Stimulated activated CD4-positive, alpha-beta T cell treated with anti-CD3 and anti-CD28 coated beads, Interleukin-15, amount 100 ng/mL, for 48 hours (primary cell): ENCODE results near the gene LSM6.

Source experiments
- DNase-seq, 2 donors: peaks; one replicate each; pipeline ENCODE4 v3.0.0-alpha.2; 2020; ENCODE audit warnings: low read depth in 2 of 2

The LSM6 gene

GRCh38 chr4:146175541-146176453 lies at the start of gene LSM6:
Gene LSM6, plus strand, starts transcription at chr4:146175718. Its CDS starts 7,204 bp downstream, at chr4:146182922.
- peak; percentile 72 to 77 for DNase-seq

- DNase-seq: peak; percentile 45
These were observed 43.1 kb upstream of the LSM6 start for GRCh38 chr4:146132445-146132844.

- DNase-seq: no peak
These were observed 40.6 kb upstream of the LSM6 start for GRCh38 chr4:146134761-146135445.

- DNase-seq: no peak
These were observed 39.6 kb upstream of the LSM6 start for GRCh38 chr4:146135941-146136340.

GRCh38 chr4:146142768-146143167 lies 32.8 kb upstream of the LSM6 start:
- no peak for DNase-seq

GRCh38 chr4:146143888-146144287 lies 31.6 kb upstream of the LSM6 start:
- DNase-seq: no peak

- no peak for DNase-seq
These were observed 28.6 kb upstream of the LSM6 start for GRCh38 chr4:146146918-146147317.

- DNase-seq: no peak
These were observed 27.5 kb upstream of the LSM6 start for GRCh38 chr4:146148021-146148420.

- no peak for DNase-seq
These were observed 21.5 kb upstream of the LSM6 start for GRCh38 chr4:146154057-146154456.

GRCh38 chr4:146155152-146155724 lies 20.3 kb upstream of the LSM6 start:
- DNase-seq: no peak

GRCh38 chr4:146158036-146158745 lies 17.3 kb upstream of the LSM6 start:
- DNase-seq: no peak

- no peak for DNase-seq
These were observed 16.0 kb upstream of the LSM6 start for GRCh38 chr4:146159384-146160058.

- no peak for DNase-seq
These were observed 14.3 kb upstream of the LSM6 start for GRCh38 chr4:146161243-146161642.

- no peak for DNase-seq
These were observed 10.3 kb upstream of the LSM6 start for GRCh38 chr4:146165221-146165620.

- DNase-seq: no peak
These were observed 9.7 kb upstream of the LSM6 start for GRCh38 chr4:146165840-146166239.

- DNase-seq: no peak
These were observed 5.4 kb upstream of the LSM6 start for GRCh38 chr4:146170149-146170548.

GRCh38 chr4:146176891-146177290 lies 1.4 kb downstream of the LSM6 start:
- no peak for DNase-seq

- DNase-seq: no peak
These were observed 2.6 kb downstream of the LSM6 start for GRCh38 chr4:146178126-146178525.

- no peak for DNase-seq
These were observed 4.4 kb downstream of the LSM6 start for GRCh38 chr4:146179784-146180370.

GRCh38 chr4:146182443-146182842 lies 6.9 kb downstream of the LSM6 start:
- no peak for DNase-seq

- no peak for DNase-seq
These were observed 7.7 kb downstream of the LSM6 start for GRCh38 chr4:146183209-146183608.
